Measurements from ENCODE around the gene DLG2. TPM values are rescaled to one million over a fixed set of nuclear protein-coding genes. Genes with fewer than 3 reads are reported as not detected.
"Not testable (repeated sequence)": the region's sequence is repeated elsewhere in the genome, so short reads cannot be mapped to it uniquely, and the experiment has no call there.

DLG2 gene
- polyA plus RNA-seq, 1 donor, result 9.6 TPM

- DNase-seq (ENCODE audit: low read depth), result no peak
Measured at GRCh38 chr11:85444479-85444878, 182.7 kb downstream of the DLG2 start.

- DNase-seq (ENCODE audit: low read depth), result no peak
Measured at GRCh38 chr11:85440273-85440672, 186.9 kb downstream of the DLG2 start.

- DNase-seq (ENCODE audit: low read depth), result no peak
Measured at GRCh38 chr11:85438328-85438727, 188.8 kb downstream of the DLG2 start.

GRCh38 chr11:85431319-85431718 is 195.8 kb downstream of the DLG2 start:
- DNase-seq (ENCODE audit: low read depth), result no peak

GRCh38 chr11:85423794-85424193 is 203.3 kb downstream of the DLG2 start:
- no peak for DNase-seq (ENCODE audit: low read depth)

GRCh38 chr11:85423316-85423715 is 203.8 kb downstream of the DLG2 start:
- no peak for DNase-seq (ENCODE audit: low read depth)

- DNase-seq (ENCODE audit: low read depth), result no peak
Measured at GRCh38 chr11:85414175-85414574, 213.0 kb downstream of the DLG2 start.

- DNase-seq (ENCODE audit: low read depth), result no peak
Measured at GRCh38 chr11:85407648-85408047, 219.5 kb downstream of the DLG2 start.

- no peak for DNase-seq (ENCODE audit: low read depth)
Measured at GRCh38 chr11:85406841-85407240, 220.3 kb downstream of the DLG2 start.

GRCh38 chr11:85406316-85406715 is 220.8 kb downstream of the DLG2 start:
- no peak for DNase-seq (ENCODE audit: low read depth)

- DNase-seq (ENCODE audit: low read depth), result not testable (repeated sequence)
Measured at GRCh38 chr11:85395515-85396055, 231.6 kb downstream of the DLG2 start.

- DNase-seq (ENCODE audit: low read depth), result no peak
Measured at GRCh38 chr11:85394283-85394682, 232.9 kb downstream of the DLG2 start.

GRCh38 chr11:85391141-85391540 is 236.0 kb downstream of the DLG2 start:
- no peak for DNase-seq (ENCODE audit: low read depth)

GRCh38 chr11:85385547-85385946 is 241.6 kb downstream of the DLG2 start:
- peak; percentile 77 for DNase-seq (ENCODE audit: low read depth)

GRCh38 chr11:85385111-85385510 is 242.0 kb downstream of the DLG2 start:
- DNase-seq (ENCODE audit: low read depth), result no peak

GRCh38 chr11:85379066-85379465 is 248.1 kb downstream of the DLG2 start:
- DNase-seq (ENCODE audit: low read depth), result no peak

GRCh38 chr11:85377901-85378300 is 249.2 kb downstream of the DLG2 start:
- DNase-seq (ENCODE audit: low read depth), result no peak

GRCh38 chr11:85359859-85360258 is 267.3 kb downstream of the DLG2 start:
- no peak for DNase-seq (ENCODE audit: low read depth)

GRCh38 chr11:85355921-85356320 is 271.2 kb downstream of the DLG2 start:
- DNase-seq (ENCODE audit: low read depth), result no peak

GRCh38 chr11:85349539-85349938 is 277.6 kb downstream of the DLG2 start:
- DNase-seq (ENCODE audit: low read depth), result not testable (repeated sequence)

- DNase-seq (ENCODE audit: low read depth), result no peak
Measured at GRCh38 chr11:85348945-85349344, 278.2 kb downstream of the DLG2 start.

- DNase-seq (ENCODE audit: low read depth), result no peak
Measured at GRCh38 chr11:85347291-85347690, 279.9 kb downstream of the DLG2 start.

- DNase-seq (ENCODE audit: low read depth), result no peak
Measured at GRCh38 chr11:85346484-85346883, 280.7 kb downstream of the DLG2 start.

- not testable (repeated sequence) for DNase-seq (ENCODE audit: low read depth)
Measured at GRCh38 chr11:85340846-85341245, 286.3 kb downstream of the DLG2 start.
